NCI-H2227 (cell line): ENCODE results near the gene SIPA1L3.

Source experiments
- DNase-seq: peaks from one replicate; lab custom pipeline; 2025; ENCODE audit not compliant: unreplicated experiment; lab: John Stamatoyannopoulos, UW

Gene SIPA1L3

DNA sequence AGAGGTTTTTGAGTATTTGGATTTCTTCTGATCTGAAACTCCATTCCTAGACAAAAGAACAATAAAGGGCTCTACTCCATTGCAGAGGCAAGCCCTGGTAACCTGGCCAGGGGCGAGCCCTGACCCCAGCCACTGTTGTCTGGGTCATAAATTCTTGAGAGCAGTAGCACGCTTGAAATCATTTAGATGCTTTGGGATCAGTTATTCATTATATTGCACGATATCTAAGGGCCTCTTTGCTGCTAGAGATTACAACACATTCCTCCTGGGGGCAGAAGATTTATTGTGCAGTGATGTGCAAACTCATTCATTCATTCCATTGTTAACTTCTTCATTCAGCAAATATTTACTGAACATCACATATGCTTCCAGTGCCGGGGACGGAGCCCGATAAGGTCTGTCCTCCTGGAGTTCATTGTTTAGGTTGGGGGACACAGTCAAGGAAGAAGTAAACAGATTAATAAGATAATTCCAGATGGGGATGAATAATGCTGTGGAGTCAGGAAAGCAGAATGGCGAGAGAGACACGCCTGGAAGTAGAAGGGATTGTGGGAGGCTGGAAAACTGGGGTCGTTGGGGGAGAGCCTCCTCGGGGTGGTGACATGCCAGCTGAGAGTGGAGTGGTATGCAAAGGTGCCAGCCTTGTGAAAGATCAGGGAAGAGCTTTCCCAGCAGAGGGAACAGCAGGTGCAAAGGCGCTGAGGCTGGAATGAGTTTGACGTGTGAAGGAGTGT lies 34.9 kb downstream of the SIPA1L3 start:
- no peak for DNase-seq

DNA sequence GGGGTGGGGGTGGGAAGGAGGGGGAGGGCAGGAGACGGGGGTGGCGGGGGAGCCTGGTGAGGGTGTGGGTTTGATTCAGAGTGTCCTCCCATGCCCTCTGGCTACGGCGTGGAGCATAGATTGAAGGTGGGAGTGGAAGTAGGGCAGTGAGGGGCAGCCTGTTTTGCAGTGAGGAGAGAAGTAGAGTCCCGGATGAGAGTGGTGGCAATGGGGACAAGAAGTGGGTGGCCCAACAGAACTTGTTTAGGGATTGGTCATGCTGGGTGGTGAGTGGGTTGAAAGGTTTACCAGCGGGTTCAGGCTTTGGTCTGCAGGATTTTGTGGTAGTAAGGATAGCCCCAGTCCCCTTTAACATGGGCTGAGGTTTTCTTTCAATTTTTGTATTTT lies 35.5 kb downstream of the SIPA1L3 start:
- no peak for DNase-seq

DNA sequence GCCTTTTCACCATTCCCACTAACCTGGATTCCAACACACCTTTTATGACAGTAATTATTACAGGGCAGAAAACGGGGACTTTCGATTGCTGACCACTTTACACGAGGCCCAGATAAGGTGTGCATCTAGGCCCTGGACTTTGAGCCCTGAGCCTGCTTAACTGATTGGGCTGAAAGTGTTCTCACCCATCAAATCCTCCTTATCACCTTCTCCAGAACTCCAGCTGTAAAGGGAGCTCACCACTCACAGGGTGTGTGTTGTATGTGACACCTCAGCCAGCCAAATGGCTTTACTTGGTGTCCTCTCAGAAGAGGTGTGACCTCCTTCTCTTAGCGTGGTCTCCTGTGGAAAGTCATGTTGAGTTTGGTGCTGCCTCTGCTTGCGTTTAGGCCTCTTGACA lies 36.5 kb downstream of the SIPA1L3 start:
- DNase-seq = no peak

DNA sequence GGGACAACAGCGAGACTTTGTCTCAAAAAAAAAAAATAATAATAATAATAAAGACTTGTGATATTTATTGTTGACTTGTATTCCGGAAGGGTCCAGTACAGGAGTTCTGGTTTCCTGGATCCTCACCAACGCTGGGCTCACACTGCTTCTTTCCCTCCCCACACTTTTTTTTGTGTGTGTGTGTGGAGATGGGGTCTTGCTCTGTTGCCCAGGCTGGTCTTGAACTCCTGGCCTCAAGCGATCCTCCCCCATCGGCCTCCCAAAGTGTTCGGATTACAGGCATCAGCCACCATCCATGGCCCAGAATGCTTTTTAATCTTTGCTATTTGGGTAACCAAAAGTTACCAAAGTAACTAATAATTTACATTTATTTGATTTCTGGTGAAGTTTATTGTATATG lies 39.1 kb downstream of the SIPA1L3 start:
- no peak for DNase-seq

DNA sequence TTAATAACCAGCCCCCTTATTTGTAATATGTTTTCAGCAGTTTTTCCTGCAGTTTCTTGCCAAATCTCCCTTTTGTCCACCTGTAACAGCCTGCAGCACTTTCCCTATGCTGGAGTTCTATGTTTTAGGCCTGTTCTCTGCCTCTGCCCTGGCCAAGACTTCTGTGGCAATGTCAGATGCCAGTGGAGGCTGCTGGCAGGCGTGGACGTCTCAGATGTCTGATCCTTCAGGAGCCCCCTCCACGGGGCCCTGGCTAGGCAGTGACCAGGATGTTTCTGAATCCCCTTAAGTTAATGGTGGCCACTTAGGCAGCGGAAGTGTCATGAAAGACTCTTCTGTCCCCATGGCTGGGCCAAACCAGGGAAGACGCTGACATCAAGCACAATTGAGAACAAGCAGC lies 40.8 kb downstream of the SIPA1L3 start:
- no peak for DNase-seq

DNA sequence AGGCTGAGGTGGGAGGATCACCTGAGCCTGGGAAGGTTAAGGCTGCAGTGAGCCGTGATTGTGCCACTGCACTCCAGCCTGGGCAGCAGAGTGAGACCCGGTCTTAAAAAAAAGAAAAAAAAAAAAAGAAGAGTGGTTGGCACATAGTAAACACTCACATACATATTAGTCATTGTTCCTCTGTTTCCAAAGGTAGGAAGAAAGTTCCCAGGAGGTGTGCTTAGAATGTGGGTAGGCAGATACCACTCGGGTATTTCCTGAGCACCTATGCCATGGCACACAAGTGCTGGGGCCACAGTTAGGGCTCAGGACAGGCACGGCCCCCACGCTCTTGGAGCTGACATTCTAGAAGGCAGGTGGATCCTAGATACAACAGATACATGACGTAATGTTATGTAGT lies 41.4 kb downstream of the SIPA1L3 start:
- no peak for DNase-seq

DNA sequence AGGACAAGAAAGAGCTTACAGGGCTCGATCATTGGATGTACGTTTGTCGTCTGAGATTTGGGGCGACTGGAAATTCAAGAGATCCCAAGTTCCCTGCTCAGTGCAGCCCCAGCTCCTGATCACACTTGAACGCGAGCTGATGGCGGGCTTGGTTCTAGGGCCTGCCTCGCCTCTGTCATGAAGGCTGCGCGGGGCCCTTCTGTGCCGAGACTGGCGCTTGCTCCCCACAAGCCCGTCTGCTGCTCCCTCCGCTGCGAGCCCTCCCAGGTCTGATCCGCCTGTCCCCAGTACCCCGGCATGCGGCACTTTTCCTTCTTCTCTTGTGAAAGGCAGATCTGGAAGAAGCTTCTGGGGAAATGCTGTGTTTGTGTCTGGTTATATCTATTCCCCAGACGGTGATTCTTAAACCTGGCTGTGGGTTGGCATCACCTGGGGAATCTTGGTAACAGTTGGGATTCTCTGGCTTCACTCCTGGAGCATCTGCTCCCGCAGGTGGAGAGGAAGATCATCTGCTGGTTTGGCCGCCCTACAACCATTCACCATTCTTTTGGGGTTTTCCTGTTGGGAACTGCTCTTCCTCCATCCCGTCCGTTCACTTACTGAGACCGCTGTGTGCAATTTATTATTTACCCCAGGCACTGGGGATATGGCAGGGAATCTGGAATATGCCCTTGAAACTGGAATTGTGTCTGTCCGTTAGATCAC lies 43.6 kb downstream of the SIPA1L3 start:
- DNase-seq = no peak

DNA sequence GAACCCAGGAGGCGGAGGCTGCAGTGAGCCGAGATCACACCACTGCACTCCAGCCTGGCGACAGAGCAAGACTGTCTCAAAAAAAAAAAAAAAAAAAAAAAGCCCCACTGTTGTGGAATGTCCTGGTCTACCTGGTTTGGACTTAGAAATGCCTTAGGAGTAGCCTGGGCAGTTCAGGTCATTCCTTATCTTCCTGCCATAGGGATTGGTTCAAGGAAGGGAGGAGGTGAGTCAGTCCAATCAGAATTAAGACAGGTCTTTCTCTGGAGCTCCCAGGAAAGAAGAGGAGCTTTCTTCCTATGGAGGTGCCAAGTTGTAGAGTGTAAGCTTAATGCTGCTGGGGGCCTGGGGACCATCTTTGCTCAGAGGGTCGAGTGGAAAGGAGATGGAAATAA lies 44.8 kb downstream of the SIPA1L3 start:
- DNase-seq = no peak

DNA sequence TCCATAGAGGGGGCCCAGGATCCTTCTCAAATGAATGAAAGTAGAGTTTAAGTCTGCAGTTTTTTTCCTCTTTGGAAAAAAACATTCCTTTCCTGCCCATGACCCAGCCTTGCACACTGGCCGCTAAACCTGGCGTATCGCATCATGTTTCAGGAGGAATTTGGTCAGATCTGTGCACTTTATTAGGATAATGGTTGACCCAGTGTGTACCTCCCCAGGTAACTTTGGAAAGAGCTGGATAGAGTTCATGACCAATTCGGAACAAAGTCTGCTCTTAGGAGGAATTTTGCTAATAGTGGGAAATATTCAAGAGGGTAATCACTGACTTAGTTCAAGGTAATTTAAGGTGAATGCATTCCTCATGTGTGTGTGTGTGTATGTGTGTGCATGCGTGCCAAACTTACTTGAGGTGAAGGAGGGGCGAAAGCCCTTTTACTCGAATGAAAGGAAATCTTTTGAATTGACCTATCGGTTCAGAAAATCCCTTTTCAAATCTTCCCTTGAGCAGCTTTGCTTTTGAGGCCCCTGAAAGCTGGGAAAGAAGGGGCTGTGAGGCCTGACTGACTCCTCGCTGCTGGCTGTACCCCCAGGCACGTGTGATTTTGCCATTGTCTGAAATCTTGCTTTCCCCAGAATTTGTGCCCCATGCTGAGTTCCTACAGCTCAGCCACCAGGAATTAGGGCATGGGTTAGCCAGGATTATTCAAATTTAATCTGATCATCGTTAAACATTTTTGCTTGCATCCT lies 46.3 kb downstream of the SIPA1L3 start:
- peak; percentile 68 for DNase-seq

DNA sequence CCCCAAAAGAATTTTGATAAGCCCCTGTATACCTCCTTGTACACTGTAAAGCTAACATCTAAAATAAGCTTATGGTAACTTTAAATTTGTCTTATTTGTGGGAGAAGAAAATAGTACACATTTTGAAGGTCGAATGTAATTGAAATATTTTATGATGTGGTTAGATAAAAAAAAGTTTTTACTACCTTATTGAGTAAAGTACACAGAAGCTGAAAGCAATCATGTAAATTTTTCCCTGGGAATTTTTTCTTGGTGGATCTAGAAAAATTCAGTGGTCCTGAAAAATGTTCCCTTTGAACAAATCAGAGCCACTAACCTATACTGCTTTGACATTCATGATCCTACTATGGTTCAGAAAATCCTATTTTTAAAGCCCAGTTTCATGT lies 46.9 kb downstream of the SIPA1L3 start:
- DNase-seq = no peak

DNA sequence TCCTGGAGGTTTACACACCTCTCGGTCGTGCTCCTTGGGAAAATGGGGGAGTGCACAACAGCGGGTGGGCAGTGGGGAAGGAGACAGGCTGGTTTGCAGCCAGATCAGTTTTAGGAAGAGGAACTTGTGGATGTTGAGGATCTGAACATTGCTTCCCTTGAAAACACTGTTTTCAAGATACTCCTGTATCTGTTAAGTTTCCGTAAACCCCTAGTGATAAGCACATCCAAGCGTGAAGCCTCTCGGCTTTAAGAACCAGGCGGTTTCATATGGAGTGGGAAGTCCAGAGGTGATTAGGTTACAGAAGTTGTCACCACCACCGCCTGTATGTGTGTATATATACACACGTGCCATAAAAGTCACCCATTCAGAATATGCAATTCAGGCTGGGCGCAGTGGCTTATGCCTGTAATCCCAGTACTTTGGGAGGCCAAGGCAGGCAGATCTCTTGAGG lies 47.4 kb downstream of the SIPA1L3 start:
- DNase-seq = no peak

DNA sequence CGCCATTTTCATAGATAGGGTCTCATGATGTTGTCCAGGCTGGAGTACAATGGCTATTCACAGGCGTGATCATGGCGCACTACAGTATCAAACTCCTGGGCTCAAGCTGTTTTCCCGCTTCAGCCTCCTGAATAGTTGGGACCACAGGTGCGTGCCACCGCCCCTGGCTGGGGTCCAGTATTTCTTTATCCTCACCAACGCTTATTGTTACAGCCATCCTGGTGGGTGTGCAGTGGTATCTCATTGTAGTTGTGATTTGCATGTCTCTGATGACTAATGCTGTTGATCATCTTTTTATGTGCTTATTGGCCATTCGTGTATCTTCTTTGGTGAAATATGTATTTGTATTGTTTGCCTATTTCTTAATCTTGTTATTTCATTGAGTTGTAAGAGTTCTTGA lies 49.0 kb downstream of the SIPA1L3 start:
- no peak for DNase-seq

DNA sequence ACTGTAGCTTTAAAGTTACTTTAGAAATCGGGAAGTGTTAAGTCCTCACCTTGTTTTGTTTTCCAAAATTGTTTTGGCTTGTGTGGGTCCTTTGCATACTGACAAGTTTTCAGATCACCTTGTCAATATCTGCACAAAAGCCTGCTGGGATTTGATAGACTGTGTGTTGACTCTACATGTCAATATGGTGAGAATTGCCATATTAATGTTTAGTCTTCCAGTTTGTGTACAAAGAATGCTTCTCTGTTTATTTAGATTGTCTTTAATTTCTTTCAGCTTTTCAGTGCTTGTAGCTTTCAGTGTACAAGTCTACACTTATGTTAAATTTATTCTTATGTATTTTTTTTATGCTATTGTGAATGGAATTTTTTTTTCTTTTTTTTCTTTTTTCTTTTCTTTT lies 50.2 kb downstream of the SIPA1L3 start:
- DNase-seq = no peak

DNA sequence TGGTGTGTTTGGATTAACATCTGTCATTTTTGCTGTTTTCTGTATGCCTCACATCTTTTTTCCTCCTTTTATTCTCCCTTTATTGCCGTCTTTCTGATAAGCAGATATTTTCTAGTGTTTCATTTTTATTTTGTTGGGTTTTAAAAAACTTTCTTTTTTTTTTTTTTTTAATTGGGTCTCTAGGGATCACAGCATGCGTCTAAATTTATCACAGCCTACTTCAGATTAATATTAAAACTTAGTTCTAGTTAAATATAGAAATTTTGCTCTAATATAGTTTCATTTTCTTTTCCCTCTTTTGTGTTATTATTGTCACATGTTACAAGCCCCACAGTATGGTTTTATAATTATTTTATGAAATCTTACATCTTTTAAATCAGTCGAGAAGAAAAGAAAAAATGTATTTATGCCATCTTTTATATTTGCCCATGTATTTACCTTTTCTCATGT lies 52.7 kb downstream of the SIPA1L3 start:
- DNase-seq = no peak

DNA sequence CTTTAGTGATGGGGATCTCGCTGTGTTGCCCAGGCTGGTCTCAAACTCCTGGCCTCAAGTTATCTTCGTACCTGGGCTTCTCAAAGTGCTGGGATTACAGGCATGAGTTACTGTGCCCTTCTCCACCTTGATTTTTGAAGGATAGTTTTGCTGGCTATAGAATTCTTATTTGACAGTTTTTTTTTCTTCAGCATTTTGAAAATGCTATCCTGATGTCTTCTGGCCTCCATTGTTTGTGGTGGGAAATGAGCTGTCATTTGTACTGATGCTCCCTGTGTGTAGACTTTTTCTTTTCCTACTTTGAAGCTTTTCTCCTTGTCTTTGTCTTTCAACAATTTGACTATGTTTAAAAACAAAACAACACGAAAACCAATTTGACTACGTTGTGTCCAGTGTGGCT lies 54.2 kb downstream of the SIPA1L3 start:
- no peak for DNase-seq

DNA sequence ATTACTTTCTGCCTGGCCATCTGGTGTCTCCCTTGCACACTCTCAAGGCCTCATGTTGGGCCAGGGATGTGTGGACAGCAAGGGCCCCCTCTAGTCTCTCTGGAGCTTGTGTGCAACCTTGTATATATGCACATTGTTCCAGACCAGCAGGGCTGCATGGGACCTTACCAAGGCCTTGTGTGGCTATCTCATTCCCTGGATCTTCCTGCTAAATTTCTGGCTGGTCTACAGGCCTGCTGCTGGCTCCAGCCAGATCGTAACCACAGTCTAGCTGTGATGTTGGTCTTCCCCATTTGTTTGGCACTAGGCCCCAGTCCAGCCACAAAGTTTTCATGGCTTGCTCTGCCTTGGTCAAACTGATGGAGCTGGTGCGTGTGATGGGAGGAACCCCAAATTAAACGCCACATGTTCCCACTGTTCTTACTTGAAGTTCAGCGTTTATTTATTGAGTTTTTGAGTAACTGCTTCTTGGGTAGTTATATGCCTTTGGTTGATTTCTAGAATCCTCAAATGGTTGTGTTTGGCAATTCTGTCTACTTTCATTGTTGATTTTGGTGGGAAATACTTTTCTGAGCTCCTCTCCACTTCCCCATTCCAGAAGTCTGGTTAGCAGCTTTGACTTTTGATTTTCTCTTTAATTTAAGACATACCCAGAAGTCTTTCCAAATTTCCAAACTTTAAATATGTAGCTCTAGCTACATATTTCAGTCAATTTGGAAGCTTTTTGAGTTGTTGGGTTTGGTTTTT lies 56.4 kb downstream of the SIPA1L3 start:
- DNase-seq = no peak

DNA sequence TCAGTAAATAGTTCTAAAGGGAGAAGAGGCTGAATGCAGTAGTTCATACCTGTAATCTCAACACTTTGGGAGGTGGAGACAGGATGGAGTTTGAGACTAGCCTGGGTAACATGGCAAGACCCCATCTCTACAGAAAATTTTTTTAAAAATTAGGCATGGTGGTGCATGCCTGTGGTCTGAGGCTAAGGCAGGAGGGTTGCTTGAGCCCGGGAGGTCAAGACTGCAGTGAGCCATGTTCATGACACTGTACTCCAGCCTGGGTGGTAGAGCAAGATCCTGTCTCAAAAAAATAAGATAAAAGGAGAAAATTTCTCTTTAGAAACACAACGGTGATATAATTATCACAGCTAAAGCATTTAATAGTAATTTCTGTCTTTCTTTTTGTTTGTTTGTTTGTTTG lies 57.1 kb downstream of the SIPA1L3 start:
- DNase-seq = no peak

DNA sequence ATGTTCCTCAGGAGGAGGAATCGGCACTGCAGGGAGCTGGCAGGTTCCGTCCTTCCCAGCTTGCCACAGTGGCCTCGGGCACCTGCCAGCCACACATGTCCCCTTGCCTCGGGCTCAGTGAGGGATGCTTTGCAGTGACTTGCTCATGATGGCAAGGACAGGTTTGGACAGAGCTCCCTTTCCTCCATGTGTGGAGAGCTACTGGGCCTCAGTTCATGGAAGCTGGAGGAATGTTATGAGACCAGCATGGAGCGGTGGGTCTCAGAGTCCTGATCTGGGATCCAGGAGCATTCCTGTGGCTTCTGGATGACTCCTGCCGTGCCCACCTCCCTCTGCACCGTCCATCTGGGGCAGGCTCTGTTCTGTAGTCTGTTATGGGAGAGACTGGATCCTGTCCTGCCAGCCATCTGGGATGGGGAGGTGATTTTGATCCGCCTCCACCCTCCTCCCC lies 59.2 kb downstream of the SIPA1L3 start:
- no peak for DNase-seq

DNA sequence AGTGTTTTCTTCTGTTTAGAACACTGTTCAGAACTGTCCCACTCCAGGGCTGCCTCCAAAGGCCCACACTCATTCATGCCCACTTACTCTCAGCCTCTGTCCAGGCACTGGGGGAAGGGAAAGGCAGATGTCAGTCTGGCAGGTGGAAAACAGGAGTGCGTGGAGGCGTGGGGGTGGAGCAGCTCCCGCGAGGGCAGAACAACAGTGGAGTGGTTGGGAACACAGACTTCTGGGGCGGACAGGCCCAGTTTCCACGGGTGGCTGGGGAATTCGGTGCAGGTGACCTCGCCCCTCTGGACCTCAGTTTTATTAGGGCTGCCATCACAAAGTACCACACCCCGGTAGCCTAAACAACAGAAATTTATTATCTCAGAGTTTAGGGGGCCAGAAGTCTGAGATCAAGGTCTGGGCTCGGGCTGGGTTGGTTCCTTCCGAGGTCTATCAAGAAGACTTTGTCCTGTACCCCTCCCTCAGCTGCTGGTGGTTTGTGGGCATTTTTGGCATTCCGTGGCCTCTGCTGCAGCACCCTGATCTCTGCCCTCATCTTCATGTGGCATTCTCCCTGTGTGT lies 59.7 kb downstream of the SIPA1L3 start:
- no peak for DNase-seq

DNA sequence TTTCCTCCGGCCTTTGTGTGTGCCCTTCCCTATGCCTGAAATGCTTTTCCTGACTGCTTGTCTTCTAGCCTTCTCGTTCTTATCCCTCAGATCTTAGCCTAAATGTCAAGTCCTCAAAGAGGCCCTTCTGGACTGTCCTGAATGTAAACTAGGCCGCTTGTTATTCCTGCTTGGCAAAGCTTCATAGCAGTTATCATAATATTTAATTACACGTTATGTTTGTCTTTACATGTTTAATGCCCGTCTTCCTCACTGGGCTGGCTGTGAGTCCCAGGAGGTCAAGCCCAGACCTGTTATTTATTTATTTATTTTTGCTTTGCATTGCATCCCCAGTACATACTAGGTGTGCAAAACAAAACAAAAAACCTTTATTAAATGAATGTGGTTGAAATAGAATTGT lies 62.7 kb downstream of the SIPA1L3 start:
- no peak for DNase-seq

DNA sequence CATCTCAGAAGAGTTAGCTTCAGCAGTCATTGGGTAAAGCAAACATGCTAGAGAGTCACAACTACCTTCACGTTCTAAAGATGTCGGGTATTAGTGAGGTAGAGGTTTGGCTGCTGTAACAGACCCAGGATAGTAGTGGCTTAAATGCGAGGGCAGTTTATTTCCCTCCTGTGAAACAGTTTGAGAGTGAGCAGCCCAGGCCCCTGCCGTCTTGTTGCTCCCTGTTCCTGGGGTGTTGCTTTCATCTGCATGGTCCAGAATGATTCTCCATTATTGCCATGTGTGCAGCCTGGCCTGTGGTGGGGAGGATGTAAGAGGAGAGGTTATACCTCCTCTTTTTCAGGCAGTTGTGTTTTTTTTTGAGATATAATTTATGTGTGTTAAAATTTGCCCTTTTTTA lies 63.7 kb downstream of the SIPA1L3 start:
- no peak for DNase-seq
